GM18861 (cell line): Measurements from ENCODE around the gene DRD2.
"Not testable (repeated sequence)": the region's sequence is repeated elsewhere in the genome, so short reads cannot be mapped to it uniquely, and the experiment has no call there.

Source experiments
- ATAC-seq: cut with Tn5 transposase; IDR thresholded peaks from one replicate; pipeline ENCODE4 v1.9.1; 2021; ENCODE audit not compliant: unreplicated experiment

The DRD2 gene

DNA sequence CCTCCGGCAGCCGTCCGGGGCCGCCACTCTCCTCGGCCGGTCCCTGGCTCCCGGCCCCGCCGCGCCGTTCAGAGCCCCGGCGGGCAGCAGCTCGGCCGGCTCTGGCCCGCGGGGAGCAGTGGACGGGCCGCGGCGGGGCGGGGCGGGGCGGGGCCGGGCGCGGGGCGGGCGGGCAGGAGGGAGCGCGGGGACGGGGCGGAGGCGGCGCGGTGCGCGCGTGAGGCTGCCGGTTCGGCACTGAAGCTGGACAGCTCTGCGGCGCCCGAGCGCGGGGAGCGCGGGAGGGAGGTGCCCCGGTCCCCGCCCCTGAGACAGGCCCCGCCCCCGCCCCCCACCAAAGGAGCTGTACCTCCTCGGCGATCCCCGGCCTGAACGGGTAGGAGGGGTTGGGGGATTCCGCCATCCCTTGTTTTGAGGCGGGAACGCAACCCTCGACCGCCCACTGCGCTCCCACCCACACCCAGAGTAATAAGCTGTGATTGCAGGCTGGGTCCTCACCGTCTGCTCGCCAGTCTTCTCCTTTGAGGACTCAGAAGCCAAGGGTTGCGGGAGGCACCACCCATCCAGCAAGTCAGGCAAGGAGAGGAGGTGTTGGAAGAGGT lies at the start of gene DRD2:
Gene DRD2, minus strand, starts transcription at position 239 of the 602 bp plus-strand sequence. CDS start 50,747 bp downstream, outside the sequence.
- no peak for ATAC-seq

DNA sequence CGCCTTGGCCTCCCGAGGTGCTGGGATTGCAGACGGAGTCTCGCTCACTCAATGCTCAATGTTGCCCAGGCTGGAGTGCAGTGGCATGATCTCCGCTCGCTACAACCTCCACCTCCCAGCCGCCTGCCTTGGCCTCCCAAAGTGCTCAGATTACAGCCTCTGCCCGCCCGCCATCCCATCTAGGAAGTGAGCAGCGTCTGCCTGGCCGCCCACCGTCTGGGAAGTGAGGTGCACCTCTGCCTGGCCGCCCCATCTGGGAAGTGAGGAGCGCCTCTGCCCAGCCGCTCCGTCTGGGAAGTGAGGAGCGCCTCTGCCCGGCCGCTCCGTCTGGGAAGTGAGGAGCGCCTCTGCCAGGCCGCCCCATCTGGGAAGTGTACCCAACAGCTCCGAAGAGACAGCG lies 48.7 kb upstream of the DRD2 start:
- not testable (repeated sequence) for ATAC-seq

DNA sequence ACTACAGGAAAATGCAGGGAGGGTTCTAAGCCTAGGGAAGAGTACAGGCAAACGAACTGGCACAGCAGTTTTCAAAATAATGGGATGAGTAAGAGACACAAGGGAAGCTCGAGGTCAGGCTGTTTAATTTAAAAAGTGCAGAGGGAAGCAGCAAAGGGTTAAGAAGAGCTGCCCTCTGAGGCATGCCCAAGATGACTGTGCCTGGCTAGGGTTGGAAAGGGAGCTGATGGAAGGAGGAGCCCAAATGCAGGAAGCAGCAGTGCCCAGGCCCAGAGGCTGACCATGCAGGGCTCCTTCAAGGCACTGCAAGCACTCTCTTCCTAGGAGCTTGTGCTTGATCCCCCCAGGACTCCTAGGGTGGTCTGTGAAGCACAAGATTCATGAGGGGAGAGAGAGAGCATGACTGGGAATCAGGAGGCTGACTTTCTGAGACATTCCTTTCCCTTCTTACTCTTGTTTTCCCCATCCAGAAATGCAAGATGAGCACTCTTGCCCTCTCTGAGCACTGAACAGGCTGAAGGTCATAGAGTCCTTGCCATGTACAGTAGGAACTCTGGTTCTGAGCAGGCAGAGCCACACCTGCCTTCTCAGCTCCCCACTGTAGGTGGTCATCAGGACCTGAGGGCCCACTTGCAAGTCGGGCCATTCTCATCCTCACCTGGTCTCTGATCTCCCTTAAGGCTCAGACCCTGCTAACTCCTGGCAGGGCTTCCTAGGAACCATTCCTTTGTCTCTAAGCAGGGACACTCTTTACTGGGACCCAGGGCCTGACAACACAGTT lies 46.7 kb upstream of the DRD2 start:
- ATAC-seq, result no peak

DNA sequence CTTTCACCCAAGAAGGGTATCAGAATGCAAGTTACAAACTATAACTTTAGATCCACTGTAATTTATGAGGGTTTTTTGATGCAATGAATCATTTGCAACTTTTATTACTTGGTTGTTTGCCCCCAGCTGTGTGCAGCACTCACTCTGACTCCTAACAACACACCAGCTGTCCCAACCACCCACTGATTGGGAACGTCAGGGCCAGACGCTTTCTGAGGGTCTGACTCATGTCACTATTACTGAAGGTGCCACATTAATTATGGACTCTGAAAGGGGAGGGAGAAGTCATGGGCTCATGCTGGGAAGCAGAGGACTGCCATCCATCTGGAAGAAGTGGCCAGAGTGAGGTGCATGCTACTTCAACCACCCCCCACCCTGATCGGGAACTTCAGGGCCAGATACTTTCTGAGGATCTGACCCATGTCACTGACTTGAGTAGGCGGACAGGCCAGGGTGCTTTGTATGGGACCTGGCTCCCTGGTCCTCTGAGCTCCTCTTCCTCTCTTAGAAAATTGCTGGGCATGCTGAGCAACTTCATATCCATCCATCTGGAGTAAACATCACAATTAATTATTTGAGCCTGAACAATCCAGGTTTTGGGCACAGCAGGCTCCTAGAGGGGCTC lies 44.9 kb upstream of the DRD2 start:
- no peak for ATAC-seq

DNA sequence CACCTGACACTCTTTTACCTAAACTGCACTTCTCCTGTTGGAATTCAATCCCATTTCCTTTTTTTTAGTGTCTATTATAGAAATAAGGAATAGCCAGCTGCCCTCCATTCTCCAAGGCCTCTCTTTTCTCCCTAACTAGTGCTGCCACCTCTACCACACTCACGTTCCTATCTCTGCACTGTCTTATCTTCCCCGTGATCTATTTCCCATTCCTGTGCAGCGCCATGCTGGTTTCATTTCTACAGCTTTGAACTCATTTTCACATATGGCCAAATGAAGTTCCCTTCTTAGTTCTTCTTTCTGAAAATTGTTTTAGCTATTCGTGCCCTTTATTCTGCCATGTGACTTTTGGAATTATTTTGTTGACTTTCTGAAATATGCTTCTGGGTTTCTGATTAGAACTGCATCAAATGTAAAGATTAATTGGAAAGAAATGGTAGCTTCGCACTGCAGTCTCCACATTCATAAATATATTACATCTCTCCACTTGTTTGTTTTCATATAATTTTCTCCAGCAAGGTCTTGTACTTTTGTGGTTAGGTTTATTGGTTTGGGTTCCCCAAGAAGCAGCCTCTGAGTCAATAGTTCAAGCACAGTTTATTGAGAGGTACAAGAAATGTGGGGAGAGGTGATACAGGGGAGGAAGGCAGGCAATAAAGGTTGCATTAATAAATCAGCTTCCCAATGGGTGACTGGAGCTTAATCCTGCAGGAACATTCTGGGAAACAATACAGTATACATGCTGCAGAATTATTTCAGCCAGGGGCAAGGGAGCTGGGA lies 43.7 kb upstream of the DRD2 start:
- ATAC-seq, result no peak

DNA sequence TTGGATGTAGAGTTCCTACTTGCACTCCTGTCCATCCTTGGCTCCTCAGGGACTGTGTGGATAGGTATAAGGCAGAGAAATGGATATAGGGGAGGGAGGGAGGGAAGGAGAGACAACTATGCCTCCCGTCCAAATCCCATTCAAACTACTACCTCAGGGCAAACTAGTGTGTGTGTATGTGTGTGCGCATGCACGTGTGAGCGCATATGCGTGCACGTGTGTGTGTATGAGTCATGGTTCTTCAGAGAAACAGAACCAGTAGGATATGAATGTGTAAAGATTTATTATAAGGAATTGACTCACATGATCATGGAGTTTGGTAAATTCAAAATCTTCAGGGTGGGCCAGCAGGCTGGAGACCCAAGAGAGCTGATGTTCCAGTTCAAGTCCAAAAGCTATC lies 42.2 kb upstream of the DRD2 start:
- no peak for ATAC-seq

DNA sequence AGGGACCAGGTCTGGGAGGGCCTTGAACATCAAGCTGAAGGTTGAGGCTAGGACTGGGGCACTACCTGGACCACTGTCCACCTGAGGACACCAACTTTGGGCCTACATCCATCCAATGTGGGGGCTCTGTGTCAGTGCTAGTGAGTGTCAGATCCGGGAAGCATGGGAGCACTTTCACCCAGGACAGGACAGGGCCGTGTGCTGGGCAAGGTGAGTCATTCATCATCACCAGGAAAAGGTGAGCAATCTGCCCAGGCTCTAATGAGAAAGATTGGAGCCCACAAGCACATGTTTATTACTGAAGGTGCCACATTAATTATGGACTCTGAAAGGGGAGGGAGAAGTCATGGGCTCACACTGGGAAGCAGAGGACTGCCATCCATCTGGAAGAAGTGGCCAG lies 39.7 kb upstream of the DRD2 start:
- no peak for ATAC-seq

DNA sequence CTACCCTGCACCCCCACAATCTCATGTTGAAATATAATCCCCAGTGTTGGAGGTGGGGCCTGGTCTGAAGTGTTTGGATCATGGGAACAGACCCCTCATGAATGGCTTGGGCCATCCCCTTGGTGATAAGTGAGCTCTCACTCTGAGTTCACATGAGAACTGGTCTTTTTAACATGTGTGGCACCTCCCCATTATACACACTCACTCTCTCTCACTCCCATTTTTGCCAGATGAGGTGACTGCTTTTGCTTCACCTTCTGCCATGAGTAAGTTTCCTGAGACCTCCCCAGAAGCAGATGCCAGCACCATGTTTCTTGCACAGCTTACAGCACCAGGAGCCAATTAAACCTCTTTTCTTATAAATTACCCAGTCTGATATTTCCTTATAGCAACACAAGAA lies 32.1 kb upstream of the DRD2 start:
- no peak for ATAC-seq

DNA sequence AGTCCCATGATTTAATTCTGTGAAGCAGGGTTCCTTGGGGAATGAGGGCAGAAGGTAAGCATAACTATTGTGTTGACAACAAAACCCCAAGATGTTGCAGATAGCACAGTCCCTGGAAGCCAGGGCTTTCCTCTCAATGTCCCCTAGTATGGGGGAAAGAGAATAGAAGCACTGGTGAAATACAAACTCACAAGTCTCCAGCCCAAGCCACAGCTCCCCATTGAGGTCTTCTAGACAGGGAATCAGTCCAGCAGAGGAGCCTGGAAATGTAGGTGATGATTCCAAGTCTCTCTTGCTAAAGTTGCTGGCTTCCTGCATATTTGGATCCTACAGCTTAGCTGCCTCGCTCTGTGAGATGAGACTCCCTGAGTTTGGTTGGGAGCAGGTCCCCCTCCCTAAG lies 31.7 kb upstream of the DRD2 start:
- ATAC-seq, result no peak

DNA sequence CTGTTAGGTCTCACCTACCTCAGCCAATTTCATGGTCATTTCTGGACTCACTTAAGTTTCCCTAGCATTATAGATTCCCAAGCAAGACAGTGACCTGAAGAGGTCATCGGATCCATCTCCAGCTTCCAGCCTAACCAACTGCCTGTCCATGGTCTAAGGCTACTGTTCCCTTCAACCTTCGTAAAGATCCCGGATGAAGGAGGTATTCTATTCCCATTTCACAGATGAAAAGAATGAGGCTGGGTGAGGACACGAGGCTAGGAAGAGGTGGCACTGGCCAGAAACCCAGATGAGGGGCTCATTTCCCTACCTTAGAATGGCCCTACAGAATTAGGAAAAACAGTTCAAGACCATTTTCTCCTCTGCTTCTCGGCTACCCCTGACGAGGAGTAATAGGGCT lies 31.3 kb upstream of the DRD2 start:
- no peak for ATAC-seq

DNA sequence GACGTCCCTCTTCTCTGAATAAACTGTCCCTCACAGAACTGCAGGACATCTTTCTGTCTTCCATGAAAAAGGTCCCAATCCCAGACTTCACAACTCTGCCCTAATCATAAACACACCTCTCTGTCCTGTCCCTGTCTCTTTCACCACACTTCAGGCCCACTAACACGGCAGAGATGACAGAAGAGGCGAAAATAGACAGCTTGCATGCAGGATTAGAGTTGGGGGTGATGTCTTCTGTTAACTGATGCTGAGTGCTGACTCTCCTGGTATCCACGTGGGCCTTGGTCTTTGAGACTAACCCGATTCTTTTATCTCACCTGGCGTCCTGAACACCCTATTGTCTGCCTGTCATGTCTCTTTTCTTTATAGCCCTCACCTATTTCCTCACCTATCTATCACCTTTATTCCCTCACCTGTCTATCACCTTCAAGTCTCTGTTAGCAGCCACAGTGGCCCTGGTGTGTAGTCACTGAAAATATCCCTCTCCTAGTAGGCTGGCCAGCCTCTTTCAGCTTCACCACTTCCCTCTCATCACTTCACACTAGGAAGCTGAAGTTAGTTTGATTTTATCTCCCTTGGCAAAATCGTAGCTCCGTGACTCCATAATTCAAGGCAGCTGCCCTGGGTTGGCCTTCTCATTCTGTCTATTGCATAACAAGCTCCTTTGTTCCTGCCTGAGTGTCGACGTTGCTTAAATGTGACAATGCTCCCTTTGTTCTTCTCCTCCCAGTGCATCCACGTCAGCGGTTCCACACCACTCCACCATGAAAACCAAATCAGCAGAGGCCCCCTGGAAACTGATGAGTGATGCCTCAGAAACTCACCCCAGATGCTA lies 30.6 kb upstream of the DRD2 start:
- ATAC-seq, result no peak

DNA sequence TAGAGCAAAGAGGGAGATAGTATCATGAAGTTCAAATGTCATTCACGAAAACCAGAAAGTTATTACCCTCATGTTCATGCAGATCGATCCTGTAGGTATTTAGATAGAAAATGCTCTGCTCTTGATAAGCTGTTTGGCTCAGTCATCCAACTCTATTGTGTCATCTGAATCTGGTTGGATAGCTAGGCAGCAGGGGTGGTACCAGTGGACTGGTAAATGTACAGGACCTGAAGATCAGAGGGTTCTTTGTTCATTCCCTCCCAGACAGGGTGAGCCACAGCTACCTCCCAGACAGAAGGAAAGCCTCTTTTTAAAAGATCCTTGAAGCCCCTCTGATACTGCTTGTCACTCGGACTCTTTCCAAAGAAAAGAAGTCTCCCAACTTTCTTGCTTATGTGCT lies 29.8 kb upstream of the DRD2 start:
- ATAC-seq, result no peak

DNA sequence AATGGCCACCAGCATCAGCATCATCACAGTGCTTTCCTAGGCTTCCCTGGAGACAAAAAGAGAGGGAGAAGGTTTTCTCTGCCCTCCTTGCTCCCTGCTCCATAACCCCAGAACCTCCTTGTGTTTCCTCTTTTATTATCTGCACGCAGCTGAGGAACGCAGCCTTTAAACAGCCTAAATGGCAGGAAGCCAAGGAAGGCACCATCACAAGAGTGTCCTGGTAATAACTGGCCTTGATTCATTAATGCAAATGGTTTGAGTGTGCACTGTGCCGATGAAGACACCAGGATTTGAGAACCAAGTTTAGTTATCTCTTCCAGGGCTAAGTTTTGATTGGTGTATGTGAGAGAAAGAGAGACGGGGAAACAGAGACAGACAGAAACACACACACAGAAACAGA lies 29.4 kb upstream of the DRD2 start:
- no peak for ATAC-seq

DNA sequence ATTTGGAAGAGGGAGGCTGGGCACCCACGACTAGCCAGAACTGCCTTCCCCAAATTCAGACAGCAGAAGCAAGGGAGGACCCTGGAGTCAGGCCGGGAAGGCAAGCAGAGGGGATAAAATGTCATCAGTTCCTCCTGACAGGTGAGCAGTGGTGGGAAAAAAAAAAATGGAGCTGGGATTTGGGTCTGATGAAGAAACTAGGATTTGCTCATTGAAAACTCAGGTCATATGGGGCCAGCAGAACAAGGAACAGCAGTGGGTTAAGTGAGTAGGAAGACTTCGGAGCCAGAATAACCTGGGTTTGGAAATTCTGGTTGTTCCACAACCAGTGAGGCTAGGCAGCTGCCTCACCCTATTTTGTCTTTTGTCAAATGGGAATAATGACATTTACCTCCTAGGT lies 28.9 kb upstream of the DRD2 start:
- no peak for ATAC-seq

DNA sequence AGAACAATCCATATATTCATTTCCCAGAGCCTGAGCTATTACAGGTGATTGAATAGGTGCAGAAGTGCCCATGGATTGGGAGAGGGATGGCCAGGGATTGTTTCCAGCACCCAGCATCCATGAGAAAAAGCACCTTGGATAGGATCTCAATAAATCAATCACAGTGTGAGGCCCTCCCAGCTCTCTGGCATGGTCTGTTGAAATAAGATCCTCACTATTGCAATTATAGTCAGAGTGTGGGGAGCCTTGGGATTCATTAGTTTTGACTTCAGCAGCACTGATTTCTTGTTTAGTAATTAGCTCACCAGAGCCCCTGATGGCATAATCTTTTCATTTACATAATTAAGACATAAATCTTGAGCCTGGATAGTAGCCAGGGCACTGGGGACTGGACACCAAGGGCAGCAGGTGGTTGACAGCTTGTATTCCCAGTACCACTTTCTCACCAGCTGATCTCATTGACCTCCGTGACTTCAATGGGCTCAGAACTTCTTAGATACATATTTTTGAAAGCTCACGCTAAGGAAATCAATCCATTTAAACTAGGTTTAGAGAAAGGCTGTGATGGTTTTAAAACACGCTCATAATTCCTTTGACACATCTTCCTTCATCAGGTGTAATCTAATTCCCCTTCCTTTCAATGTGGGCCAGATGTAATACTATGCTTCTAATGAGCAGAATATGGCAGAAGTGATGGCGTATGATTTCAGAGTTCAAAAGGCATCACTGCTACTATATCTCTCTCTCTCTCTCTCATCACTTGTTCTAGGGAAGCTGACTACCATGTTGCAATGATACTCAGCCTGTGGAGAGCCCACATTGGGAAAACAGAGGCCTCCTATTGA lies 22.1 kb upstream of the DRD2 start:
- no peak for ATAC-seq

DNA sequence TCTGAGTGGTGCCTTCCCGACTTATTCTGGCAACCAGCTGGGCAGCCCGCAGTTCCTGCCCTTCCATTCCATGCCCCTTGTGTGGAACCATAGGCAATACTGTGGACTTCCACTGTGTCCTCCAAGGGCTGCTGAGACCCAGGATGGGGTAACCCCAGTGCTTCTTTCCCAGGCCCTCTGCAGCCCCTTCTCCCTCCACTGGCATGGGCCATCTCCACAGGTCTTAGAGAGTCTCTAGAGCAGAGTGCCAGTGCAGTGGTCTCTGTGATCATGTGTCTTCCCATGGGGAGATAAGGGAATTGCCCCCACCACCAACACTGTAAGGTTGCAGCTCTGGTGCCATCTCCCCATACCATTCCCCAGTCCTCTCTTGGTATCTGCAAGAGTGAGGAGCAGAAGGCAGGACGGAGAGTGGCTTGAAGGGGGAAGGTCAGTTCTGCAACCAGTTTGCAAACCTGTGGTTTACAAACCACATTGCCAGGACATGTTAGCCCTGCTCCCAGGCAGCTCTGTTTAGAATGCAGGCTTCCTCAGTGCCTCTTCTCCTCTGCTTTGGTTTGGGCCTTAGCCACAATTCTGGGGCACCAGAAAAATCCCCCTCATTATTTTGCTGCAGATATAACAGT lies 20.9 kb upstream of the DRD2 start:
- no peak for ATAC-seq

DNA sequence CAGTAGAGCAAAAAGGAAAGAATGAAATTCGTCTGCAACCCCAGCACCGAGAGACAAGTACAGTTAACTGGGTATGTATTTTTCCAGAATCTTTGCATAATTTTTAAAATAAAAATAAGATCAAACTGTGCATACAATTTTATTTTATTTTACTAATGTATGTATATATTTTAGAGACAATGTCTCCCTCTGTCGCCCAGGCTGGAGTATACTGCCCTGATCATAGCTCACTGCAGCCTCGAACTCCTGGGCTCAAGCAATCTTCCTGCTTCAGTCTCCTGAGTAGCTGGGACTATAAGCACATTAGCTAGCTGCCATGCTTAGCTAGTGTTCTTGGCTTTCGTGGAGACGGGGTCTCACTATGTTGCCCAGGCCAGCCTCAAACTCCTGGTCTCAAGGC lies 18.8 kb upstream of the DRD2 start:
- ATAC-seq, result no peak

DNA sequence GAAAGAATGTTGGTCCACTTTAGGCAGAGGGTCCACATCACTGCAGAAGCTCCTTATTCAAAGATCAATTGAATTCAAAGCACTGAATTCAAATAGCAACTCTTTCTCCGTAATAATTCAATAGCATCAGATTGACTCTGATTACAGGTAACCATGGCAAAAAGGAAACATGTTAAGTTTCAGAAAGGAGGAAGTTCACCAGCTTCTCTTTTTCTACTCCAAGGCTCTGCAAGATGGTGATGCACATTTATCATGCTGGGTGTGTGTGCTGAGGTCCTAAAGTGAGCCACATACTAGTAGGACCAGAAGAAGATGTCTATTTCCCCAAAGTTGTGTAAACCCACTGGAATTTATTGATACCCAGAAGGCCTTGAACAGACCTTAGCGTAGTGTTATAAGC lies 18.0 kb upstream of the DRD2 start:
- no peak for ATAC-seq

DNA sequence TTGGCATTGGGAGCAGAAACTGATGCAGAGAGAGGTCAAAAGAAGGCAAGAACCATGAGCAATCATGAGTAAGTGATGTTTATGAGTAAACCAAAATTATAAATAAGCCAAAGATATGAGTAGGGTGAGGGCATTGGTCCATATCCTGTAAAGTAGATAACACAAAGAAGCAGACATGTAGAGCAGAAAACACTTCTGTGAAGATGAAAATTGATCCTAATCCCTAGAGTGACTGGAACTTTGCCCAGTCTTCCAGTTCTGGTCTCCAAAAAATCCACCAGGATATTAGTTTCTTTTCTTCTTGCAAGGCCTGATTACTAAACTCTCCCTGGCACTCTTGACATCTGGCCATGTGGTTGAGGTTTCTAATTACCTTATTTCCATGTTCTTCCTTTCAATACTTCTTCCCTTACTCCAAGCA lies 13.7 kb upstream of the DRD2 start:
- no peak for ATAC-seq
